HepG2 (cell line): Measurements from ENCODE around the gene RWDD2A. TPM values are rescaled to one million over a fixed set of nuclear protein-coding genes. Genes with fewer than 3 reads are reported as not detected.

Source experiments
- ATAC-seq: fragments of 200-7000 bp; cut with Tn5 transposase; 3 replicates; pipeline ENCODE4 v1.9.1; 2020; ENCODE audit warnings: mild to moderate bottlenecking, moderate library complexity
- BruUV-seq: library from RNA; stranded (reverse); fragments of 400-500 nt; replicated peaks from 2 replicates; lab custom pipeline; 2021; lab: Mats Ljungman, UMichigan
- CTCF ChIA-PET: fragments of 300-600 bp; formaldehyde crosslinking; extraction: SDS; loops from one replicate; lab custom pipeline; 2021; ENCODE audit warnings: low total read pairs, inconsistent platforms, low intra/inter-chr PET ratio; lab: Yijun Ruan, JAX
- POLR2A ChIA-PET: fragments of 350-600 bp; sonication (Branson Sonifier 250); formaldehyde crosslinking; loops from one replicate; lab custom pipeline; 2020; ENCODE audit warnings: antibody characterized with exemption, inconsistent platforms; lab: Yijun Ruan, JAX
- DNase-seq: peaks from one replicate; pipeline ENCODE4 v3.0.0-alpha.2; 2015; ENCODE audit warnings: low spot score
- FAIRE-seq: peaks from 3 replicates; lab custom pipeline; 2011; peaks lifted over from hg19 to GRCh38; lab: Jason Lieb, UNC
- H2AFZ ChIP-seq: one replicate; pipeline ENCODE4 v1.6.1; 2011; ENCODE audit warnings: low read length, inconsistent platforms
- H3K27ac ChIP-seq: fragments of 300-600 bp; 3 replicates; pipeline ENCODE4 v1.8.0; 2011; ENCODE audit warnings: mixed run types, mild to moderate bottlenecking, mixed read lengths, low read length, inconsistent platforms; ENCODE audit not compliant: insufficient read depth; ENCODE audit errors: extremely low read length
- H3K27me3 ChIP-seq, 2 experiments: fragments of 200-600 bp in 1 of 2; 2 replicates in 1 of 2; 3 replicates in 1 of 2; pipeline versions ENCODE4 v1.6.0 to v1.8.0; 2011; ENCODE audit warnings: low read length in 2 of 2, mild to moderate bottlenecking in 2 of 2, moderate library complexity in 2 of 2, inconsistent platforms in 1 of 2; ENCODE audit not compliant: insufficient read depth in 2 of 2, control insufficient read depth in 1 of 2
- H3K36me3 ChIP-seq, 2 experiments: fragments of 200-600 bp in 1 of 2; replicated peaks in 1 of 2; 2 replicates in 1 of 2; 3 replicates in 1 of 2; pipeline versions ENCODE4 v1.5.1 to v1.8.0; 2011; ENCODE audit warnings: low read length in 2 of 2, inconsistent platforms in 1 of 2; ENCODE audit not compliant: insufficient read depth in 2 of 2, control insufficient read depth in 1 of 2
- H3K4me1 ChIP-seq: 2 replicates; pipeline ENCODE4 v1.5.1; 2012; ENCODE audit warnings: low read length, inconsistent platforms; ENCODE audit not compliant: insufficient read depth
- H3K4me2 ChIP-seq: 2 replicates; pipeline ENCODE4 v1.6.0; 2011; ENCODE audit warnings: low read depth, low read length, inconsistent platforms
- H3K4me3 ChIP-seq, 3 experiments: fragments of 200-600 bp in 1 of 3; sonication (generic), shearing (Covaris generic) in 1 of 3; replicated peaks in 1 of 3; 2 replicates each; pipeline ENCODE4 v1.5.1; 2011 to 2016; ENCODE audit warnings: low read length in 3 of 3, inconsistent platforms in 2 of 3, low read depth in 2 of 3, mild to moderate bottlenecking in 2 of 3, control low read depth in 1 of 3, mixed read lengths in 1 of 3; ENCODE audit not compliant: insufficient read depth in 1 of 3
- H3K79me2 ChIP-seq: one replicate; pipeline ENCODE4 v1.6.1; 2011; ENCODE audit warnings: low read length, inconsistent platforms; ENCODE audit not compliant: insufficient read depth
- H3K9ac ChIP-seq: 2 replicates; pipeline ENCODE4 v1.6.0; 2011; ENCODE audit warnings: mild to moderate bottlenecking, low read depth, low read length, inconsistent platforms; ENCODE audit not compliant: insufficient read depth
- H3K9me3 ChIP-seq: 2 replicates; pipeline ENCODE4 v1.5.1; 2012; ENCODE audit warnings: mild to moderate bottlenecking, low read length
- H4K20me1 ChIP-seq: 2 replicates; pipeline ENCODE4 v1.6.0; 2011; ENCODE audit warnings: inconsistent platforms, mild to moderate bottlenecking, low read length, moderate library complexity; ENCODE audit not compliant: insufficient read depth
- HNRNPUL1 ChIP-seq: fragments of 200-400 bp; formaldehyde crosslinking; IDR thresholded peaks from 2 replicates; pipeline ENCODE4 v1.6.1; 2017; ENCODE audit warnings: low read depth, mild to moderate bottlenecking, low read length, moderate library complexity
- HOXD1 ChIP-seq: sonication (generic); formaldehyde crosslinking; IDR thresholded peaks from 2 replicates; pipeline ENCODE4 v1.5.0; 2020; ENCODE audit warnings: missing genetic modification reagents
- MAFF ChIP-seq: IDR thresholded peaks from 2 replicates; pipeline ENCODE4 v1.6.1; 2011; ENCODE audit warnings: low read depth, low read length, improper control_type of control experiment
- MAFK ChIP-seq, 2 experiments: IDR thresholded peaks in 1 of 2; conservative IDR thresholded peaks in 1 of 2; 2 replicates each; pipeline ENCODE4 v1.6.1; 2011; ENCODE audit warnings: improper control_type of control experiment in 2 of 2, low read length in 2 of 2
- ZNF652 ChIP-seq: IDR thresholded peaks from 2 replicates; pipeline ENCODE4 v1.6.1; 2016; ENCODE audit warnings: low read depth, borderline replicate concordance
- WGBS: methylation state at CpG from one replicate; pipeline ENCODE4 v1.1.6; 2017; ENCODE audit warnings: low lambda C conversion rate; 5-methylcytosine and 5-hydroxymethylcytosine counted together
- in situ Hi-C: cut with HindIII; loops from 2 replicates; pipeline ENCODE4 v1.10.0; 2017; ENCODE audit warnings: low pct_unique_long_range_greater_than_20kb; ENCODE audit not compliant: extremely low pct_ligation_motif_present
- intact Hi-C: fragments of 100-400 bp; cut with micrococcal nuclease; formaldehyde crosslinking; loops from one replicate; pipeline ENCODE4 v1.10.0; 2022; ENCODE audit not compliant: unreplicated experiment
- polyA plus RNA-seq, 8 experiments: library from polyadenylated mRNA; depleted of rRNA in 3 of 8; stranded (reverse) in 7 of 8; unstranded in 1 of 8; fragments of >200 nt; fragmentation: Illumina TruSeq in 4 of 8; extraction: Trizol in 4 of 8; gene quantifications; 2 replicates each; pipeline versions ENCODE4 v1.2.1 to v1.2.3, GENCODE V29; 2011 to 2016; ENCODE audit warnings: low read depth in 4 of 8, missing spikeins in 1 of 8, mixed read lengths in 1 of 8; ENCODE audit not compliant: insufficient read depth in 1 of 8
- total RNA-seq, 5 experiments: library from RNA; depleted of rRNA; stranded (reverse); fragments of >200 nt; fragmentation: Illumina TruSeq; extraction: Trizol; gene quantifications; 2 replicates each; pipeline ENCODE4 v1.2.3, GENCODE V29; 2016; ENCODE audit warnings: low read depth in 1 of 5

RWDD2A gene
- total and polyA plus RNA-seq, 2 of the 13 experiments (the other 11 are each of a cell fraction or from before 2014, with no cell fraction given), result 5.3 to 8.1 TPM

GRCh38 chr6:83152913-83153312, 40.2 kb upstream of the RWDD2A start:
- no peak for TF ChIP-seq ZNF652 (CRISPR knock-in tag)
- TF ChIP-seq MAFF, result peak; percentile 98
- TF ChIP-seq MAFK (conservative IDR thresholded peaks at IDR 0.05 in 1 of 2, IDR thresholded peaks at IDR 0.05 in 1 of 2; ENCODE audit: low read length in 2 of 2), result peak; percentile 97 to 99
- no peak for TF ChIP-seq HNRNPUL1

GRCh38 chr6:83153883-83154521, 39.2 kb upstream of the RWDD2A start:
- no peak for FAIRE-seq
- no peak overlapping the region for H2AFZ ChIP-seq
- WGBS, result 86% methylated on average over 4 of the region's 4 CpGs
- no peaks in the 10 kb centered on the region for H3K9me3 ChIP-seq
- no peak for DNase-seq
- TF ChIP-seq MAFK (conservative IDR thresholded peaks at IDR 0.05 in 1 of 2, IDR thresholded peaks at IDR 0.05 in 1 of 2; ENCODE audit: low read length in 2 of 2) (peak in 1 of 2 experiments; percentile 19; a peak in 1 of 4 replicates), HOXD1 (no peak), MAFF (0 out of 2 replicates have a peak, but pooled peaks have one; percentile 27)
- no peak overlapping the region for H3K9ac ChIP-seq
- in situ Hi-C loops, result no loop called here
- no peak overlapping the region for H3K27ac ChIP-seq
- H4K20me1 ChIP-seq, result no peaks in the 10 kb centered on the region
- no peak overlapping the region for H3K4me3 ChIP-seq
- no peaks in the 10 kb centered on the region for H3K27me3 ChIP-seq
- H3K4me1 ChIP-seq, result no peaks in the 10 kb centered on the region
- H3K4me2 ChIP-seq, result no peak overlapping the region
- peaks cover 0 to 12% of the 10 kb centered on the region in 2 experiments; a peak in 2 of 5 replicates for H3K36me3 ChIP-seq
- CTCF ChIA-PET, result no interaction called here
- ATAC-seq, result no peak
- intact Hi-C loops, result no loop called here
- no peaks in the 10 kb centered on the region for H3K79me2 ChIP-seq
- BruUV-seq, result no TSS peak
- POLR2A ChIA-PET, result no interaction called here

More at GRCh38 chr6:83152913-83153312, 40.2 kb upstream of the RWDD2A start:
- Histone ChIP-seq H4K20me1 (no peaks in the 10 kb centered on the region), H3K27ac (no peak overlapping the region), H3K79me2 (no peaks in the 10 kb centered on the region), H3K9me3 (no peaks in the 10 kb centered on the region), H3K4me2 (no peak overlapping the region), H3K27me3 (no peaks in the 10 kb centered on the region), H2AFZ (no peak overlapping the region), H3K9ac (no peak overlapping the region), H3K36me3 (peaks cover 0 to 12% of the 10 kb centered on the region in 2 experiments; a peak in 2 of 5 replicates), H3K4me1 (no peaks in the 10 kb centered on the region), H3K4me3 (no peak overlapping the region)
- ChIA-PET CTCF (no interaction called here), POLR2A (no interaction called here)
- WGBS, result 100% methylated on average over 1 of the region's 1 CpG
- FAIRE-seq (no peak), DNase-seq (no peak), ATAC-seq (no peak)
- in situ Hi-C loops, result no loop called here
- intact Hi-C loops, result no loop called here
- BruUV-seq, result no TSS peak
